Mesangial cell (primary cell): ENCODE results near the gene IER2. TPM values are rescaled to one million over a fixed set of nuclear protein-coding genes. Genes with fewer than 3 reads are reported as not detected.

ENCODE experiments used
- total RNA-seq: library from RNA; depleted of rRNA; stranded (reverse); fragments of >200 nt; gene quantifications from 2 replicates; pipeline ENCODE4 v1.2.3, GENCODE V29; 2015

Gene IER2
- 75.2 and 81.3 TPM in 2 replicates for total RNA-seq

DNA sequence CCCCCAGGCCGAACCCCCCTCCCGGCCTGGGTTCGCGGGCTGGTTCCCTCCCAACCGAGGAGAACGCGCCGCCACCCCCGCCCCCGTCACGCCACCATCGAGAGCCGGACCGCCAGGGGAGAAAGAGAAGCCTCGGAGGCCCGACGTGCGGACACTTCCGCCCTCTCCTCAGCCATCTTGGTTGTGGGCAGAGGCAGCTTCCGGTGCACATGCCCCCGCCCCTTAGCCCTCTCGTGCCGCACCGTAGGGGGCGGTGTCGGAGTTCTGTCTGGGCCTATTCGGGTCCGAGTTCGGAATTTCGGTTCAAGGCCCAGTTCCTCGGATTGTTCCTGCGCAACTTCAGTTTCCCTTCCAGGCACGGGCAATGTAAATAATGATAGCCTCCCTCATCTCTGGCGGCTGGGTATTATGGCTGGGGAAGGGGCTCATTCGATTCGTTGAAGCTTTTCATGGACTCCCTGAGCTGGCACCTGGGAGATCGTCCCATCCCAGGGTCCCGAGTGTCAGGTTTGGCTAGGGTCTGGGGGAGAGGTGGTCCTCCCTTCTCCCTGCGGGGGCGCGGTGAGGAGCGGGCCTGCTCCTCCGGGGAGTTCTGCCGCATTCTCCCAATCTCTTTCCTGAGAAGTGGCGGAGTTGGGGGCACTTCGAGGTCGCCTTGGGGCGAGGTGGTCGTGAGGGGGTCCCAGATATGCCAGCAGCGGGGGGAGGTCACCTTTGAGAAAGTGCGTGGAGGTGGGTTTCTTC, at the start of gene IER2, which contains the start of gene STX10:
TSS of gene IER2 (plus strand) at position 225 of the 744 bp plus-strand sequence. CDS start 2,776 bp downstream, outside the sequence.
TSS of gene STX10 (minus strand) at position 189 of the 744 bp plus-strand sequence. CDS start 202 bp downstream, outside the sequence.

GRCh38 chr19:13102666-13103580, 47.3 kb upstream of the IER2 start, which contains the start of gene LYL1:
Gene LYL1, minus strand, starts transcription at chr19:13102858. Its CDS starts 1,687 bp downstream, at chr19:13101171.

GRCh38 chr19:13116282-13117175, 33.7 kb upstream of the IER2 start, which contains the start of gene TRMT1:
Gene TRMT1, minus strand, starts transcription at chr19:13116740. Its CDS starts 341 bp downstream, at chr19:13116399.

GRCh38 chr19:13117772-13118423, 32.3 kb upstream of the IER2 start, which contains the start of gene NACC1:
Gene NACC1, plus strand, starts transcription at chr19:13118264. Its CDS starts 16,944 bp downstream, at chr19:13135208.

Other genes starting within 250 kb of the IER2 start
- 0.25 and 0.33 TPM in 2 replicates for gene SYCE2, start 231.1 kb upstream of the IER2 start, total RNA-seq
- 61.7 and 98.1 TPM in 2 replicates for gene FARSA, start 216.7 kb upstream of the IER2 start, total RNA-seq
- 525 and 1,118 TPM in 2 replicates for gene CALR, start 211.8 kb upstream of the IER2 start, total RNA-seq
- 104 and 117 TPM in 2 replicates for gene RAD23A, start 204.5 kb upstream of the IER2 start, total RNA-seq
- 45.5 and 82.6 TPM in 2 replicates for gene GADD45GIP1, start 193.2 kb upstream of the IER2 start, total RNA-seq
- gene DAND5, start 180.8 kb upstream of the IER2 start, total RNA-seq, result 0.16 TPM in 1 of 2 replicates, not detected in the other
- 6.7 and 16.2 TPM in 2 replicates for gene NFIX, start 154.9 kb upstream of the IER2 start, total RNA-seq
- 2.9 and 6.4 TPM in 2 replicates for gene LYL1, start 47.6 kb upstream of the IER2 start, total RNA-seq
- gene TRMT1, start 33.7 kb upstream of the IER2 start, total RNA-seq, result 42.7 and 48.6 TPM in 2 replicates
- 107 and 120 TPM in 2 replicates for gene NACC1, start 32.1 kb upstream of the IER2 start, total RNA-seq
- gene STX10, start within 50 bp of the IER2 start, total RNA-seq, result 79.7 and 95.2 TPM in 2 replicates